ENCODE results near the gene C2orf72.

DNA sequence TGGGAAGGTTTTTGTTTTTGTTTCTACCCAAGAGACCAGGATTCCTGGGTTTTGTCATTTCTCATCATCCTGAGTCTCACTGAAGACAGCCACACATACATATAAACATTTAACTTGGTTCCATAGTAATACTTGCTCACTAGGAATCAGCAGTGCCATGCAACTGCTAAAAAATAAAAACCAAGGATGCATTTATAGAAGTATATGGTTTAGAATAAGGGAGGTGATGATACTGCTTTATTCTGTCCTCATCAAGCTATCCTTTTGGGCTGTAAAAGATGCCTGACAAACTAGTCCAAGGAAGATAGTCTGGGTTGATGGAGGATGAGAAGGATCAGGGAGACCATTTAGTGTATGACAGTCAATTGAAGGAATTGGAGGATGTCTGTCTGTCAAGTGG lies 40.7 kb upstream of the C2orf72 start:
- TF ChIP-seq, protein P1, sequence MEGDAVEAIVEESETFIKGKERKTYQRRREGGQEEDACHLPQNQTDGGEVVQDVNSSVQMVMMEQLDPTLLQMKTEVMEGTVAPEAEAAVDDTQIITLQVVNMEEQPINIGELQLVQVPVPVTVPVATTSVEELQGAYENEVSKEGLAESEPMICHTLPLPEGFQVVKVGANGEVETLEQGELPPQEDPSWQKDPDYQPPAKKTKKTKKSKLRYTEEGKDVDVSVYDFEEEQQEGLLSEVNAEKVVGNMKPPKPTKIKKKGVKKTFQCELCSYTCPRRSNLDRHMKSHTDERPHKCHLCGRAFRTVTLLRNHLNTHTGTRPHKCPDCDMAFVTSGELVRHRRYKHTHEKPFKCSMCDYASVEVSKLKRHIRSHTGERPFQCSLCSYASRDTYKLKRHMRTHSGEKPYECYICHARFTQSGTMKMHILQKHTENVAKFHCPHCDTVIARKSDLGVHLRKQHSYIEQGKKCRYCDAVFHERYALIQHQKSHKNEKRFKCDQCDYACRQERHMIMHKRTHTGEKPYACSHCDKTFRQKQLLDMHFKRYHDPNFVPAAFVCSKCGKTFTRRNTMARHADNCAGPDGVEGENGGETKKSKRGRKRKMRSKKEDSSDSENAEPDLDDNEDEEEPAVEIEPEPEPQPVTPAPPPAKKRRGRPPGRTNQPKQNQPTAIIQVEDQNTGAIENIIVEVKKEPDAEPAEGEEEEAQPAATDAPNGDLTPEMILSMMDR (IDR thresholded peaks at IDR 0.05) = no peak
- TF ChIP-seq POLR2AphosphoS5 (IDR thresholded peaks at IDR 0.05) (no peak), POLR2A (IDR thresholded peaks at IDR 0.05) (no peak), EP300 (IDR thresholded peaks at IDR 0.05) (no peak)

Measured in gastroesophageal sphincter (tissue), 3 donors.